HL-60 (cell line): ENCODE data around the gene BCL11B.

Experiments used
- DNase-seq, 2 experiments: peaks; one replicate each; pipeline ENCODE4 v3.0.0-alpha.2; 2010 to 2020; ENCODE audit warnings: low read depth in 1 of 2, low spot score in 1 of 2
- H3K27ac ChIP-seq: fragments of 250-450 bp; sonication (Bioruptor Pico); replicated peaks from 2 replicates; pipeline ENCODE4 v1.5.1; 2020; ENCODE audit warnings: mild to moderate bottlenecking, moderate library complexity
- H3K27me3 ChIP-seq: fragments of 250-450 bp; sonication (Bioruptor Pico); 2 replicates; pipeline ENCODE4 v1.5.1; 2021; ENCODE audit warnings: mild to moderate bottlenecking, moderate library complexity; ENCODE audit not compliant: insufficient read depth, poor library complexity, severe bottlenecking
- H3K4me3 ChIP-seq: replicated peaks from 2 replicates; pipeline ENCODE4 v1.5.1; 2011; ENCODE audit warnings: mild to moderate bottlenecking, control low read depth, low read length; ENCODE audit not compliant: insufficient read depth
- CTCF ChIP-seq: IDR thresholded peaks from one replicate; pipeline ENCODE4 v1.5.1; 2011; ENCODE audit warnings: low read length, control low read depth, inconsistent platforms; ENCODE audit not compliant: insufficient read depth
- GABPA ChIP-seq: IDR thresholded peaks from 2 replicates; pipeline ENCODE4 v1.6.1; 2012; ENCODE audit warnings: low read depth
- POLR2AphosphoS5 ChIP-seq: IDR thresholded peaks from 2 replicates; pipeline ENCODE4 v1.6.1; 2012; ENCODE audit warnings: low read depth
- SPI1 ChIP-seq: IDR thresholded peaks from 2 replicates; pipeline ENCODE4 v1.6.1; 2012; ENCODE audit warnings: low read depth, mild to moderate bottlenecking, borderline replicate concordance
- TF ChIP-seq, protein P1 (sequence below): IDR thresholded peaks from 2 replicates; pipeline ENCODE4 v1.6.1; 2012; ENCODE audit warnings: low read depth; ENCODE audit not compliant: insufficient replicate concordance

BCL11B gene

DNA sequence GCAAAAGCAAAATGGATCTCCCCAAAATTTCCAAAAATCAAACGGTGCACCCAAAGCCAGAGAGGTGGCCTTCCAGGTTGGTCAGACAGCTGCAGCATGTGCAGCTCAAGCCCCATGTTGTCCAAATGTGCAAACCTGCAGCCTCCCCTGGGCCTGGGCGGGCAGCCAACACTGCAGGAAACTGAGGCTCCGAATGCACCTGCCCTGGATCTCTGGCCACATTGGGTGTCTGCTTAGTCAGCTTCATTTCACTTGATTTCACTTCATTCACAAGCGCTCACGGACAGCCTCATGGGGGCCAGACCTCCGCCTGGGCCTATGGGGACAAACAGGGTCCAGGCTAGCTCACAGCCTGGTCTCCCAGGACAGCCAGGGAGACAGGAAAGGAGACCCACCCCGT is 59.8 kb downstream of the BCL11B start:
- Histone ChIP-seq H3K27ac (no peak overlapping the region), H3K27me3 (no peaks in the 10 kb centered on the region), H3K4me3 (no peak overlapping the region)
- no peak for DNase-seq
- TF ChIP-seq POLR2AphosphoS5 = no peak
- no peak for TF ChIP-seq GABPA
- TF ChIP-seq SPI1 = no peak
- TF ChIP-seq CTCF = no peak
- TF ChIP-seq, protein P1, sequence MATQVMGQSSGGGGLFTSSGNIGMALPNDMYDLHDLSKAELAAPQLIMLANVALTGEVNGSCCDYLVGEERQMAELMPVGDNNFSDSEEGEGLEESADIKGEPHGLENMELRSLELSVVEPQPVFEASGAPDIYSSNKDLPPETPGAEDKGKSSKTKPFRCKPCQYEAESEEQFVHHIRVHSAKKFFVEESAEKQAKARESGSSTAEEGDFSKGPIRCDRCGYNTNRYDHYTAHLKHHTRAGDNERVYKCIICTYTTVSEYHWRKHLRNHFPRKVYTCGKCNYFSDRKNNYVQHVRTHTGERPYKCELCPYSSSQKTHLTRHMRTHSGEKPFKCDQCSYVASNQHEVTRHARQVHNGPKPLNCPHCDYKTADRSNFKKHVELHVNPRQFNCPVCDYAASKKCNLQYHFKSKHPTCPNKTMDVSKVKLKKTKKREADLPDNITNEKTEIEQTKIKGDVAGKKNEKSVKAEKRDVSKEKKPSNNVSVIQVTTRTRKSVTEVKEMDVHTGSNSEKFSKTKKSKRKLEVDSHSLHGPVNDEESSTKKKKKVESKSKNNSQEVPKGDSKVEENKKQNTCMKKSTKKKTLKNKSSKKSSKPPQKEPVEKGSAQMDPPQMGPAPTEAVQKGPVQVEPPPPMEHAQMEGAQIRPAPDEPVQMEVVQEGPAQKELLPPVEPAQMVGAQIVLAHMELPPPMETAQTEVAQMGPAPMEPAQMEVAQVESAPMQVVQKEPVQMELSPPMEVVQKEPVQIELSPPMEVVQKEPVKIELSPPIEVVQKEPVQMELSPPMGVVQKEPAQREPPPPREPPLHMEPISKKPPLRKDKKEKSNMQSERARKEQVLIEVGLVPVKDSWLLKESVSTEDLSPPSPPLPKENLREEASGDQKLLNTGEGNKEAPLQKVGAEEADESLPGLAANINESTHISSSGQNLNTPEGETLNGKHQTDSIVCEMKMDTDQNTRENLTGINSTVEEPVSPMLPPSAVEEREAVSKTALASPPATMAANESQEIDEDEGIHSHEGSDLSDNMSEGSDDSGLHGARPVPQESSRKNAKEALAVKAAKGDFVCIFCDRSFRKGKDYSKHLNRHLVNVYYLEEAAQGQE = no peak

- DNase-seq = no peak
- H3K27me3 ChIP-seq = no peaks in the 10 kb centered on the region
- no peak overlapping the region for H3K4me3 ChIP-seq
- no peak overlapping the region for H3K27ac ChIP-seq
- TF ChIP-seq POLR2AphosphoS5 (no peak), CTCF (no peak), GABPA (no peak), SPI1 (no peak)
- TF ChIP-seq, protein P1 = no peak
Observed at GRCh38 chr14:99211410-99211809, 60.6 kb downstream of the BCL11B start.

DNA sequence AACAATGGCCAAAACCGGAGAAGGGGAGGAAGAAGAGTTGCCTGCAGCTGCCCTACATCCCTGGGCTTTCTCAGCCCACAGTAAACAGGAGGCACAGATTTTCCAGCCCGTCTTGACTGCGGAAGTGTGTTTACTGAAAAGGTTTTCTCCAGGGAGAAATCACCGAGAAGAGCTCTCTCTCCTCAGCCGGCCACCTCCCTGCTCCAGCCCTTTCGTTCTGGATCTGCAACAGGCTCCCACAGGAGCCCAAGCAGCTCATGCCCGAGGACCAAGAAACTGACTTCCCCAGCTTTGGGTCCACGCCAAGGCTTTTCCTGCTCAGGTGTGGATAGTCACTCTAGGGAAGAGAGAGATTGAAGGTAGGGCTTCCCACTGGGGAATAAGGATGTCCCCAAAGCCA is 61.7 kb downstream of the BCL11B start:
- no peak for DNase-seq
- Histone ChIP-seq H3K27me3 (no peaks in the 10 kb centered on the region), H3K4me3 (no peak overlapping the region), H3K27ac (no peak overlapping the region)
- TF ChIP-seq POLR2AphosphoS5 (no peak), CTCF (no peak), GABPA (no peak), SPI1 (no peak)
- TF ChIP-seq, protein P1 = no peak
